Measurements from ENCODE around the gene EIF2D. TPM values are rescaled to one million over a fixed set of nuclear protein-coding genes. Genes with fewer than 3 reads are reported as not detected.

Gene EIF2D
- total and polyA plus RNA-seq, 9 of the 15 experiments (the other 6 are each of a cell fraction or from before 2014, with no cell fraction given), result 81.1 to 138 (median 93.9) TPM

DNA sequence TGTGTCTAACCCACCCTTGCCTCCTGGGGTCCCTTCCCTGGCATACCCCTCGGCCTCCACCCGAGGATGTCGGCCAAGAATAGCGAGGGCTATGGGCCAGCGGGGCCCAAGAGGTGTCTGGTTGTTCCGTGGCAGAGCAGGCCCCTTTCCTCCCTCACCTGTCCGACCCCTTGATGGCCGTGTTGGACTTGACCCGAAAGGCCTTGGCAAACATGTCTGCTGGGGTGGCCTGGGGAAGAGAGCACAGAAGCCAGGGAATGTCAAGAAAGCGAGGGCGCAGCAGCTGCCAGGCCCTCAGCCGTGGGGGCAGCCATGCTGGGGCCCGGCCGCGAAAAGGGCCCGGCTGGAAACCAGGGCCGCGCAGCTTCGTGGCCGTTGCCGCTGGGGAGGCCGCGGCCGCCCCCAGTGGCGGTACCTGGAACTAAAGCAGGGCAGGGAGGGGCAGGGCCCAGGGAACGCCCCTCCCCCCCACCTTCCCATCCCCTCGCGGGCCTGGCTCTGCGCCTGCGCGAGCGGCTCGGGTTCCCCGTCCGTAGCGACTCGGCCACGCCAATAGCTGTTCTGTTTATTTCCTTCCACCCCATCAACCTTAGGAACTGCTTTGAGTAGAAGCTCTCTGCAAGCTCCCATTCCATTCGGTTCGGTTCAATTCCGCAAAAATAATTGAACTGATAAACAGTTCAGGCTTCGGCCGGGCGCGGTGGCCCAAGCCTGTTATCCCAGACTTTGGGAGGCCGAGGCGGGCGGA lies at the start of gene EIF2D (continued):
- TF ChIP-seq, protein P1, sequence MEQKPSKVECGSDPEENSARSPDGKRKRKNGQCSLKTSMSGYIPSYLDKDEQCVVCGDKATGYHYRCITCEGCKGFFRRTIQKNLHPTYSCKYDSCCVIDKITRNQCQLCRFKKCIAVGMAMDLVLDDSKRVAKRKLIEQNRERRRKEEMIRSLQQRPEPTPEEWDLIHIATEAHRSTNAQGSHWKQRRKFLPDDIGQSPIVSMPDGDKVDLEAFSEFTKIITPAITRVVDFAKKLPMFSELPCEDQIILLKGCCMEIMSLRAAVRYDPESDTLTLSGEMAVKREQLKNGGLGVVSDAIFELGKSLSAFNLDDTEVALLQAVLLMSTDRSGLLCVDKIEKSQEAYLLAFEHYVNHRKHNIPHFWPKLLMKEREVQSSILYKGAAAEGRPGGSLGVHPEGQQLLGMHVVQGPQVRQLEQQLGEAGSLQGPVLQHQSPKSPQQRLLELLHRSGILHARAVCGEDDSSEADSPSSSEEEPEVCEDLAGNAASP (IDR thresholded peaks at IDR 0.05), result no peak
- no peak for TF ChIP-seq LARP7 (IDR thresholded peaks at IDR 0.05)
- peak; percentile 20; the same call in 1 of the 2 replicates for TF ChIP-seq RUNX1 (IDR thresholded peaks at IDR 0.05; ENCODE audit: low read depth)
- TF ChIP-seq SREBF1 (IDR thresholded peaks at IDR 0.05; ENCODE audit: borderline replicate concordance, low read depth, low read length), result peak; percentile 38; the same call in 1 of the 2 replicates
- peak; percentile 84 to 98 for TF ChIP-seq TEAD1 (CRISPR knock-in tag; IDR thresholded peaks at IDR 0.05)
- TF ChIP-seq BRD9 (IDR thresholded peaks at IDR 0.05; ENCODE audit: low read depth, partially characterized antibody), result peak; percentile 83
- TF ChIP-seq, protein P2, sequence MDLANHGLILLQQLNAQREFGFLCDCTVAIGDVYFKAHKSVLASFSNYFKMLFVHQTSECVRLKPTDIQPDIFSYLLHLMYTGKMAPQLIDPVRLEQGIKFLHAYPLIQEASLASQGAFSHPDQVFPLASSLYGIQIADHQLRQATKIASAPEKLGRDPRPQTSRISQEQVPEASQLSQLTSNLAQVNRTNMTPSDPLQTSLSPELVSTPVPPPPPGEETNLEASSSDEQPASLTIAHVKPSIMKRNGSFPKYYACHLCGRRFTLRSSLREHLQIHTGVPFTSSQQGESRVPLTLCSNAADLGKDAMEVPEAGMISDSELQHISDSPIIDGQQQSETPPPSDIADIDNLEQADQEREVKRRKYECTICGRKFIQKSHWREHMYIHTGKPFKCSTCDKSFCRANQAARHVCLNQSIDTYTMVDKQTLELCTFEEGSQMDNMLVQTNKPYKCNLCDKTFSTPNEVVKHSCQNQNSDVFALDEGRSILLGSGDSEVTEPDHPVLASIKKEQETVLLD (IDR thresholded peaks at IDR 0.05), result peak; percentile 95
- TF ChIP-seq, protein P3, sequence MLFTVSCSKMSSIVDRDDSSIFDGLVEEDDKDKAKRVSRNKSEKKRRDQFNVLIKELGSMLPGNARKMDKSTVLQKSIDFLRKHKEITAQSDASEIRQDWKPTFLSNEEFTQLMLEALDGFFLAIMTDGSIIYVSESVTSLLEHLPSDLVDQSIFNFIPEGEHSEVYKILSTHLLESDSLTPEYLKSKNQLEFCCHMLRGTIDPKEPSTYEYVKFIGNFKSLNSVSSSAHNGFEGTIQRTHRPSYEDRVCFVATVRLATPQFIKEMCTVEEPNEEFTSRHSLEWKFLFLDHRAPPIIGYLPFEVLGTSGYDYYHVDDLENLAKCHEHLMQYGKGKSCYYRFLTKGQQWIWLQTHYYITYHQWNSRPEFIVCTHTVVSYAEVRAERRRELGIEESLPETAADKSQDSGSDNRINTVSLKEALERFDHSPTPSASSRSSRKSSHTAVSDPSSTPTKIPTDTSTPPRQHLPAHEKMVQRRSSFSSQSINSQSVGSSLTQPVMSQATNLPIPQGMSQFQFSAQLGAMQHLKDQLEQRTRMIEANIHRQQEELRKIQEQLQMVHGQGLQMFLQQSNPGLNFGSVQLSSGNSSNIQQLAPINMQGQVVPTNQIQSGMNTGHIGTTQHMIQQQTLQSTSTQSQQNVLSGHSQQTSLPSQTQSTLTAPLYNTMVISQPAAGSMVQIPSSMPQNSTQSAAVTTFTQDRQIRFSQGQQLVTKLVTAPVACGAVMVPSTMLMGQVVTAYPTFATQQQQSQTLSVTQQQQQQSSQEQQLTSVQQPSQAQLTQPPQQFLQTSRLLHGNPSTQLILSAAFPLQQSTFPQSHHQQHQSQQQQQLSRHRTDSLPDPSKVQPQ (CRISPR knock-in tag; IDR thresholded peaks at IDR 0.05; ENCODE audit: borderline replicate concordance), result 0 out of 2 replicates have a peak, but pooled peaks have one; percentile 1
- TF ChIP-seq ELF2 (CRISPR knock-in tag; IDR thresholded peaks at IDR 0.05), result peak; percentile 84; the same call in 1 of the 2 replicates
- peak; percentile 97 for TF ChIP-seq HDAC2 (IDR thresholded peaks at IDR 0.05)
- TF ChIP-seq, protein P4, sequence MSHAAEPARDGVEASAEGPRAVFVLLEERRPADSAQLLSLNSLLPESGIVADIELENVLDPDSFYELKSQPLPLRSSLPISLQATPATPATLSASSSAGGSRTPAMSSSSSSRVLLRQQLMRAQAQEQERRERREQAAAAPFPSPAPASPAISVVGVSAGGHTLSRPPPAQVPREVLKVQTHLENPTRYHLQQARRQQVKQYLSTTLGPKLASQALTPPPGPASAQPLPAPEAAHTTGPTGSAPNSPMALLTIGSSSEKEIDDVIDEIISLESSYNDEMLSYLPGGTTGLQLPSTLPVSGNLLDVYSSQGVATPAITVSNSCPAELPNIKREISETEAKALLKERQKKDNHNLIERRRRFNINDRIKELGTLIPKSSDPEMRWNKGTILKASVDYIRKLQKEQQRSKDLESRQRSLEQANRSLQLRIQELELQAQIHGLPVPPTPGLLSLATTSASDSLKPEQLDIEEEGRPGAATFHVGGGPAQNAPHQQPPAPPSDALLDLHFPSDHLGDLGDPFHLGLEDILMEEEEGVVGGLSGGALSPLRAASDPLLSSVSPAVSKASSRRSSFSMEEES (CRISPR knock-in tag; IDR thresholded peaks at IDR 0.05), result no peak
- TF ChIP-seq ZZZ3 (IDR thresholded peaks at IDR 0.05), result peak; percentile 89
- no peak for TF ChIP-seq ETV1 (tag; conservative IDR thresholded peaks at IDR 0.05; ENCODE audit: low read depth)
- TF ChIP-seq, protein P5, sequence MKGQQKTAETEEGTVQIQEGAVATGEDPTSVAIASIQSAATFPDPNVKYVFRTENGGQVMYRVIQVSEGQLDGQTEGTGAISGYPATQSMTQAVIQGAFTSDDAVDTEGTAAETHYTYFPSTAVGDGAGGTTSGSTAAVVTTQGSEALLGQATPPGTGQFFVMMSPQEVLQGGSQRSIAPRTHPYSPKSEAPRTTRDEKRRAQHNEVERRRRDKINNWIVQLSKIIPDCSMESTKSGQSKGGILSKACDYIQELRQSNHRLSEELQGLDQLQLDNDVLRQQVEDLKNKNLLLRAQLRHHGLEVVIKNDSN (CRISPR knock-in tag; IDR thresholded peaks at IDR 0.05), result no peak
- TF ChIP-seq, protein P6, sequence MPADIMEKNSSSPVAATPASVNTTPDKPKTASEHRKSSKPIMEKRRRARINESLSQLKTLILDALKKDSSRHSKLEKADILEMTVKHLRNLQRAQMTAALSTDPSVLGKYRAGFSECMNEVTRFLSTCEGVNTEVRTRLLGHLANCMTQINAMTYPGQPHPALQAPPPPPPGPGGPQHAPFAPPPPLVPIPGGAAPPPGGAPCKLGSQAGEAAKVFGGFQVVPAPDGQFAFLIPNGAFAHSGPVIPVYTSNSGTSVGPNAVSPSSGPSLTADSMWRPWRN (IDR thresholded peaks at IDR 0.05; ENCODE audit: low read depth), result no peak
- no peak for TF ChIP-seq STAT5B (CRISPR knock-in tag; IDR thresholded peaks at IDR 0.05)
- peak; percentile 57 for TF ChIP-seq DACH1 (IDR thresholded peaks at IDR 0.05; ENCODE audit: partially characterized antibody)
- peak; percentile 77; the same call in 1 of the 2 replicates for TF ChIP-seq MEF2A (IDR thresholded peaks at IDR 0.05; ENCODE audit: control insufficient read depth, low read depth, low read length)
- 0 out of 2 replicates have a peak, but pooled peaks have one; percentile 55 for TF ChIP-seq PHF21A (IDR thresholded peaks at IDR 0.05; ENCODE audit: borderline replicate concordance, low read depth)
